Measurements from ENCODE around the gene LMO2. TPM values are rescaled to one million over a fixed set of nuclear protein-coding genes. Genes with fewer than 3 reads are reported as not detected.
A peak's percentile ranks its signal among the peaks of the same experiment; 100 is the strongest.

Gene LMO2
- total RNA-seq, 1 experiment from 2014 or later = not detected

GRCh38 chr11:33874910-33875490 is 16.9 kb downstream of the LMO2 start:
- in situ Hi-C loops (cut with HindIII; ENCODE audit: low pct_unique_long_range_greater_than_20kb, low sequenced_read_pairs) = no loop called here

GRCh38 chr11:33874433-33874832 is 17.4 kb downstream of the LMO2 start:
- in situ Hi-C loops (cut with HindIII; ENCODE audit: low pct_unique_long_range_greater_than_20kb, low sequenced_read_pairs) = no loop called here

More at GRCh38 chr11:33874910-33875490, 16.9 kb downstream of the LMO2 start:
- DNase-seq (ENCODE audit: low read depth, low spot score) = no peak

GRCh38 chr11:33869481-33870422 is 22.1 kb downstream of the LMO2 start:
- in situ Hi-C loops (cut with HindIII; ENCODE audit: low pct_unique_long_range_greater_than_20kb, low sequenced_read_pairs) = no loop called here
- DNase-seq (ENCODE audit: low read depth, low spot score) = peak; percentile 16

More at GRCh38 chr11:33874433-33874832, 17.4 kb downstream of the LMO2 start:
- DNase-seq (ENCODE audit: low read depth, low spot score) = no peak

- DNase-seq (ENCODE audit: low read depth, low spot score) = no peak
- in situ Hi-C loops (cut with HindIII; ENCODE audit: low pct_unique_long_range_greater_than_20kb, low sequenced_read_pairs) = no loop called here
Measured at GRCh38 chr11:33868647-33869461, 23.0 kb downstream of the LMO2 start.

GRCh38 chr11:33867996-33868646 is 23.8 kb downstream of the LMO2 start:
- DNase-seq (ENCODE audit: low read depth, low spot score) = no peak
- in situ Hi-C loops (cut with HindIII; ENCODE audit: low pct_unique_long_range_greater_than_20kb, low sequenced_read_pairs) = no loop called here

GRCh38 chr11:33867561-33867960 is 24.3 kb downstream of the LMO2 start:
- in situ Hi-C loops (cut with HindIII; ENCODE audit: low pct_unique_long_range_greater_than_20kb, low sequenced_read_pairs) = no loop called here
- DNase-seq (ENCODE audit: low read depth, low spot score) = no peak

- in situ Hi-C loops (cut with HindIII; ENCODE audit: low pct_unique_long_range_greater_than_20kb, low sequenced_read_pairs) = no loop called here
- no peak for DNase-seq (ENCODE audit: low read depth, low spot score)
Measured at GRCh38 chr11:33866936-33867335, 24.9 kb downstream of the LMO2 start.

- DNase-seq (ENCODE audit: low read depth, low spot score) = no peak
- in situ Hi-C loops (cut with HindIII; ENCODE audit: low pct_unique_long_range_greater_than_20kb, low sequenced_read_pairs) = no loop called here
Measured at GRCh38 chr11:33864479-33864878, 27.4 kb downstream of the LMO2 start.

- in situ Hi-C loops (cut with HindIII; ENCODE audit: low pct_unique_long_range_greater_than_20kb, low sequenced_read_pairs) = no loop called here
- peak; percentile 37 for DNase-seq (ENCODE audit: low read depth, low spot score)
Measured at GRCh38 chr11:33863418-33864172, 28.3 kb downstream of the LMO2 start.

GRCh38 chr11:33861941-33862589 is 29.8 kb downstream of the LMO2 start:
- DNase-seq (ENCODE audit: low read depth, low spot score) = no peak
- in situ Hi-C loops (cut with HindIII; ENCODE audit: low pct_unique_long_range_greater_than_20kb, low sequenced_read_pairs) = no loop called here

GRCh38 chr11:33861386-33861785 is 30.5 kb downstream of the LMO2 start:
- in situ Hi-C loops (cut with HindIII; ENCODE audit: low pct_unique_long_range_greater_than_20kb, low sequenced_read_pairs) = no loop called here
- DNase-seq (ENCODE audit: low read depth, low spot score) = no peak

- DNase-seq (ENCODE audit: low read depth, low spot score) = no peak
- in situ Hi-C loops (cut with HindIII; ENCODE audit: low pct_unique_long_range_greater_than_20kb, low sequenced_read_pairs) = no loop called here
Measured at GRCh38 chr11:33860926-33861325, 30.9 kb downstream of the LMO2 start.

- DNase-seq (ENCODE audit: low read depth, low spot score) = no peak
- in situ Hi-C loops (cut with HindIII; ENCODE audit: low pct_unique_long_range_greater_than_20kb, low sequenced_read_pairs) = no loop called here
Measured at GRCh38 chr11:33859306-33859705, 32.6 kb downstream of the LMO2 start.

- in situ Hi-C loops (cut with HindIII; ENCODE audit: low pct_unique_long_range_greater_than_20kb, low sequenced_read_pairs) = no loop called here
- DNase-seq (ENCODE audit: low read depth, low spot score) = peak; percentile 77
Measured at GRCh38 chr11:33857933-33858371, 33.9 kb downstream of the LMO2 start.

- in situ Hi-C loops (cut with HindIII; ENCODE audit: low pct_unique_long_range_greater_than_20kb, low sequenced_read_pairs) = no loop called here
- no peak for DNase-seq (ENCODE audit: low read depth, low spot score)
Measured at GRCh38 chr11:33855500-33855899, 36.4 kb downstream of the LMO2 start.

GRCh38 chr11:33848717-33849390 is 43.0 kb downstream of the LMO2 start:
- in situ Hi-C loops (cut with HindIII; ENCODE audit: low pct_unique_long_range_greater_than_20kb, low sequenced_read_pairs) = no loop called here
- DNase-seq (ENCODE audit: low read depth, low spot score) = no peak

All from SK-MEL-5 (cell line).